HepG2 (cell line): Measurements from ENCODE around the gene NFATC2. TPM values are rescaled to one million over a fixed set of nuclear protein-coding genes. Genes with fewer than 3 reads are reported as not detected.

Experiments used
- ARID5B ChIP-seq: IDR thresholded peaks from 2 replicates; pipeline ENCODE4 v1.4.0; 2020; ENCODE audit warnings: mild to moderate bottlenecking, missing genetic modification reagents
- ATF2 ChIP-seq: sonication (generic); formaldehyde crosslinking; IDR thresholded peaks from 2 replicates; pipeline ENCODE4 v1.4.0; 2020; ENCODE audit warnings: missing genetic modification reagents
- E2F2 ChIP-seq: sonication (generic); formaldehyde crosslinking; IDR thresholded peaks from 2 replicates; pipeline ENCODE4 v1.4.0; 2020; ENCODE audit warnings: missing genetic modification reagents, borderline replicate concordance
- GPBP1L1 ChIP-seq: sonication (generic); formaldehyde crosslinking; IDR thresholded peaks from 2 replicates; pipeline ENCODE4 v1.5.0; 2020; ENCODE audit warnings: mild to moderate bottlenecking, missing genetic modification reagents
- SOX13 ChIP-seq, 3 experiments: fragments of 450-650 bp in 1 of 3; sonication (generic) in 1 of 3; formaldehyde crosslinking in 1 of 3; IDR thresholded peaks in 2 of 3; conservative IDR thresholded peaks in 1 of 3; 2 replicates each; pipeline versions ENCODE4 v1.5.0 to v1.6.1; 2016 to 2020; ENCODE audit warnings: antibody characterized with exemption in 1 of 3, mild to moderate bottlenecking in 1 of 3, missing compliant biosample characterization in 1 of 3, missing genetic modification reagents in 1 of 3, moderate library complexity in 1 of 3
- ZNF121 ChIP-seq: sonication (generic); formaldehyde crosslinking; IDR thresholded peaks from 2 replicates; pipeline ENCODE4 v1.5.0; 2020; ENCODE audit warnings: mild to moderate bottlenecking, missing genetic modification reagents
- ZNF350 ChIP-seq: sonication (generic); formaldehyde crosslinking; IDR thresholded peaks from 2 replicates; pipeline ENCODE4 v1.4.0; 2020; ENCODE audit warnings: mild to moderate bottlenecking, low read depth, missing genetic modification reagents, borderline replicate concordance
- ZNF513 ChIP-seq: sonication (generic); formaldehyde crosslinking; conservative IDR thresholded peaks from 2 replicates; pipeline ENCODE4 v1.5.0; 2020; ENCODE audit warnings: missing genetic modification reagents
- ZNF605 ChIP-seq: sonication (generic); formaldehyde crosslinking; IDR thresholded peaks from 2 replicates; pipeline ENCODE4 v1.8.0; 2022; ENCODE audit warnings: mild to moderate bottlenecking, missing genetic modification reagents
- ZNF646 ChIP-seq: sonication (generic); formaldehyde crosslinking; IDR thresholded peaks from 2 replicates; pipeline ENCODE4 v1.9.0; 2021; ENCODE audit warnings: mild to moderate bottlenecking, missing genetic modification reagents
- polyA plus RNA-seq, 8 experiments: library from polyadenylated mRNA; depleted of rRNA in 3 of 8; stranded (reverse) in 7 of 8; unstranded in 1 of 8; fragments of >200 nt; fragmentation: Illumina TruSeq in 4 of 8; extraction: Trizol in 4 of 8; gene quantifications; 2 replicates each; pipeline versions ENCODE4 v1.2.1 to v1.2.3, GENCODE V29; 2011 to 2016; ENCODE audit warnings: low read depth in 4 of 8, missing spikeins in 1 of 8, mixed read lengths in 1 of 8; ENCODE audit not compliant: insufficient read depth in 1 of 8
- total RNA-seq, 5 experiments: library from RNA; depleted of rRNA; stranded (reverse); fragments of >200 nt; fragmentation: Illumina TruSeq; extraction: Trizol; gene quantifications; 2 replicates each; pipeline ENCODE4 v1.2.3, GENCODE V29; 2016; ENCODE audit warnings: low read depth in 1 of 5

NFATC2 gene
- total and polyA plus RNA-seq, 2 of the 13 experiments (the other 11 are each of a cell fraction or from before 2014, with no cell fraction given), result 1.9 to 3.3 TPM

- TF ChIP-seq ZNF513 (CRISPR knock-in tag) (no peak), ARID5B (CRISPR knock-in tag) (peak; percentile 80), GPBP1L1 (no peak), ZNF121 (CRISPR knock-in tag) (peak; percentile 68), ZNF350 (0 out of 2 replicates have a peak, but pooled peaks have one; percentile 54), E2F2 (CRISPR knock-in tag) (no peak), ZNF646 (no peak), SOX13 (IDR thresholded peaks at IDR 0.05) (no peak), SOX13 (CRISPR knock-in tag; conservative IDR thresholded peaks at IDR 0.05 in 1 of 2, IDR thresholded peaks at IDR 0.05 in 1 of 2) (peak in 1 of 2 experiments; percentile 63; a peak in 1 of 4 replicates), ATF2 (CRISPR knock-in tag) (peak; percentile 58; the same call in 1 of the 2 replicates), ZNF605 (CRISPR knock-in tag) (0 out of 2 replicates have a peak, but pooled peaks have one; percentile 9)
These were observed 129.5 kb downstream of the NFATC2 start (continued) for GRCh38 chr20:51412951-51413481.
